ENCODE results near the gene TIAM2.

Gene TIAM2

GRCh38 chr6:154998855-154999254 is 3.7 kb downstream of the TIAM2 start:
- no peak overlapping the region for H3K27ac ChIP-seq
- H3K9ac ChIP-seq (ENCODE audit: insufficient read length) = no peak overlapping the region
- H3K36me3 ChIP-seq (ENCODE audit: insufficient read depth, low read length) = no peaks in the 10 kb centered on the region
- no peak overlapping the region for H3K4me3 ChIP-seq
- DNase-seq (ENCODE audit: low read depth, low spot score) = no peak
- TF ChIP-seq POLR2AphosphoS5 (IDR thresholded peaks at IDR 0.05; ENCODE audit: borderline replicate concordance, low read depth, low read length) (no peak), EZH2 (IDR thresholded peaks at IDR 0.05) (no peak), FOXP2 (optimal IDR thresholded peaks at IDR 0.05; ENCODE audit: control extremely low read depth, extremely low read length, insufficient read depth) (no peak)
- no peaks in the 10 kb centered on the region for H3K9me3 ChIP-seq (ENCODE audit: low read depth, low read length)

GRCh38 chr6:155001482-155001881 is 6.4 kb downstream of the TIAM2 start:
- H3K36me3 ChIP-seq (ENCODE audit: insufficient read depth, low read length) = no peaks in the 10 kb centered on the region
- no peak overlapping the region for H3K9ac ChIP-seq (ENCODE audit: insufficient read length)
- H3K27ac ChIP-seq = no peak overlapping the region
- H3K9me3 ChIP-seq (ENCODE audit: low read depth, low read length) = no peaks in the 10 kb centered on the region
- no peak for TF ChIP-seq POLR2AphosphoS5 (IDR thresholded peaks at IDR 0.05; ENCODE audit: borderline replicate concordance, low read depth, low read length)
- TF ChIP-seq FOXP2 (optimal IDR thresholded peaks at IDR 0.05; ENCODE audit: control extremely low read depth, extremely low read length, insufficient read depth) = no peak
- TF ChIP-seq EZH2 (IDR thresholded peaks at IDR 0.05) = no peak
- no peak for DNase-seq (ENCODE audit: low read depth, low spot score)
- no peak overlapping the region for H3K4me3 ChIP-seq

GRCh38 chr6:155001934-155002333 is 6.8 kb downstream of the TIAM2 start:
- no peaks in the 10 kb centered on the region for H3K9me3 ChIP-seq (ENCODE audit: low read depth, low read length)
- TF ChIP-seq POLR2AphosphoS5 (IDR thresholded peaks at IDR 0.05; ENCODE audit: borderline replicate concordance, low read depth, low read length) (no peak), EZH2 (IDR thresholded peaks at IDR 0.05) (no peak), FOXP2 (optimal IDR thresholded peaks at IDR 0.05; ENCODE audit: control extremely low read depth, extremely low read length, insufficient read depth) (no peak)
- no peaks in the 10 kb centered on the region for H3K36me3 ChIP-seq (ENCODE audit: insufficient read depth, low read length)
- H3K4me3 ChIP-seq = no peak overlapping the region
- no peak for DNase-seq (ENCODE audit: low read depth, low spot score)
- no peak overlapping the region for H3K27ac ChIP-seq
- H3K9ac ChIP-seq (ENCODE audit: insufficient read length) = no peak overlapping the region

- Histone ChIP-seq H3K9ac (ENCODE audit: insufficient read length) (no peak overlapping the region), H3K27ac (no peak overlapping the region), H3K9me3 (ENCODE audit: low read depth, low read length) (no peaks in the 10 kb centered on the region), H3K36me3 (ENCODE audit: insufficient read depth, low read length) (no peaks in the 10 kb centered on the region), H3K4me3 (no peak overlapping the region)
- DNase-seq (ENCODE audit: low read depth, low spot score) = no peak
- TF ChIP-seq EZH2 (IDR thresholded peaks at IDR 0.05) (no peak), POLR2AphosphoS5 (IDR thresholded peaks at IDR 0.05; ENCODE audit: borderline replicate concordance, low read depth, low read length) (no peak), FOXP2 (optimal IDR thresholded peaks at IDR 0.05; ENCODE audit: control extremely low read depth, extremely low read length, insufficient read depth) (no peak)
These were observed 8.4 kb downstream of the TIAM2 start for GRCh38 chr6:155003476-155003875.

GRCh38 chr6:155004017-155004416 is 8.9 kb downstream of the TIAM2 start:
- H3K36me3 ChIP-seq (ENCODE audit: insufficient read depth, low read length) = no peaks in the 10 kb centered on the region
- no peak overlapping the region for H3K27ac ChIP-seq
- DNase-seq (ENCODE audit: low read depth, low spot score) = no peak
- no peak overlapping the region for H3K4me3 ChIP-seq
- no peak overlapping the region for H3K9ac ChIP-seq (ENCODE audit: insufficient read length)
- no peak for TF ChIP-seq POLR2AphosphoS5 (IDR thresholded peaks at IDR 0.05; ENCODE audit: borderline replicate concordance, low read depth, low read length)
- no peaks in the 10 kb centered on the region for H3K9me3 ChIP-seq (ENCODE audit: low read depth, low read length)

- Histone ChIP-seq H3K27ac (no peak overlapping the region), H3K36me3 (ENCODE audit: insufficient read depth, low read length) (no peaks in the 10 kb centered on the region), H3K9me3 (ENCODE audit: low read depth, low read length) (no peaks in the 10 kb centered on the region), H3K9ac (ENCODE audit: insufficient read length) (no peak overlapping the region), H3K4me3 (no peak overlapping the region)
- no peak for TF ChIP-seq POLR2AphosphoS5 (IDR thresholded peaks at IDR 0.05; ENCODE audit: borderline replicate concordance, low read depth, low read length)
- TF ChIP-seq EZH2 (IDR thresholded peaks at IDR 0.05) = no peak
- no peak for TF ChIP-seq FOXP2 (optimal IDR thresholded peaks at IDR 0.05; ENCODE audit: control extremely low read depth, extremely low read length, insufficient read depth)
- no peak for DNase-seq (ENCODE audit: low read depth, low spot score)
These were observed 9.7 kb downstream of the TIAM2 start for GRCh38 chr6:155004576-155005372.

- Histone ChIP-seq H3K27ac (no peak overlapping the region), H3K4me3 (no peak overlapping the region), H3K9ac (ENCODE audit: insufficient read length) (no peak overlapping the region), H3K9me3 (ENCODE audit: low read depth, low read length) (no peaks in the 10 kb centered on the region), H3K36me3 (ENCODE audit: insufficient read depth, low read length) (no peaks in the 10 kb centered on the region)
- no peak for DNase-seq (ENCODE audit: low read depth, low spot score)
- no peak for TF ChIP-seq POLR2AphosphoS5 (IDR thresholded peaks at IDR 0.05; ENCODE audit: borderline replicate concordance, low read depth, low read length)
These were observed 13.5 kb downstream of the TIAM2 start for GRCh38 chr6:155008625-155009024.

GRCh38 chr6:155010940-155011339 is 15.8 kb downstream of the TIAM2 start:
- Histone ChIP-seq H3K4me3 (no peak overlapping the region), H3K9me3 (ENCODE audit: low read depth, low read length) (no peaks in the 10 kb centered on the region), H3K9ac (ENCODE audit: insufficient read length) (no peak overlapping the region), H3K36me3 (ENCODE audit: insufficient read depth, low read length) (no peaks in the 10 kb centered on the region), H3K27ac (peak overlapping the region; percentile 73; the same call in 1 of the 2 replicates)
- TF ChIP-seq EZH2 (IDR thresholded peaks at IDR 0.05) (no peak), POLR2AphosphoS5 (IDR thresholded peaks at IDR 0.05; ENCODE audit: borderline replicate concordance, low read depth, low read length) (no peak)
- DNase-seq (ENCODE audit: low read depth, low spot score) = no peak

- H3K4me3 ChIP-seq = peak overlapping the region; percentile 10; the same call in 1 of the 2 replicates
- no peaks in the 10 kb centered on the region for H3K9me3 ChIP-seq (ENCODE audit: low read depth, low read length)
- no peak for TF ChIP-seq EZH2 (IDR thresholded peaks at IDR 0.05)
- TF ChIP-seq FOXP2 (optimal IDR thresholded peaks at IDR 0.05; ENCODE audit: control extremely low read depth, extremely low read length, insufficient read depth) = no peak
- no peak for TF ChIP-seq POLR2AphosphoS5 (IDR thresholded peaks at IDR 0.05; ENCODE audit: borderline replicate concordance, low read depth, low read length)
- DNase-seq (ENCODE audit: low read depth, low spot score) = no peak
- H3K27ac ChIP-seq = peak overlapping the region; percentile 73
- H3K36me3 ChIP-seq (ENCODE audit: insufficient read depth, low read length) = no peaks in the 10 kb centered on the region
- H3K9ac ChIP-seq (ENCODE audit: insufficient read length) = peak overlapping the region; percentile 1
These were observed 16.7 kb downstream of the TIAM2 start for GRCh38 chr6:155011809-155012291.
